Pancreas (tissue), 10 donors: Measurements from ENCODE around the gene BSND. TPM values are rescaled to one million over a fixed set of nuclear protein-coding genes. Genes with fewer than 3 reads are reported as not detected.

ENCODE experiments used
- ATAC-seq, 4 donors: fragments of 200-7000 bp; cut with Tn5 transposase; one replicate each; pipeline versions ENCODE4 v1.8.0 to v1.9.1; 2020; ENCODE audit warnings: mild to moderate bottlenecking in 4 of 4, moderate library complexity in 4 of 4
- DNase-seq, 6 donors: peaks; one replicate each; pipeline ENCODE4 v3.0.0-alpha.2; 2020
- FAIRE-seq: peaks from 2 replicates; lab custom pipeline; 2012; peaks lifted over from hg19 to GRCh38; lab: Jason Lieb, UNC
- H3K27ac ChIP-seq, 4 donors: fragments of 200-600 bp; sonication (generic); 1 replicate in 3 of 4; 2 replicates in 1 of 4; pipeline versions ENCODE4 v1.5.0 to v1.8.0; 2020
- H3K27me3 ChIP-seq, 4 donors: fragments of 200-600 bp; one replicate each; pipeline ENCODE4 v1.8.0; 2021
- H3K36me3 ChIP-seq, 3 donors: fragments of 200-600 bp; sonication (generic) in 1 of 3; one replicate each; pipeline versions ENCODE4 v1.5.0 to v1.8.0; 2020 to 2021
- H3K4me1 ChIP-seq, 3 donors: fragments of 200-600 bp; one replicate each; pipeline ENCODE4 v1.8.0; 2021
- H3K4me3 ChIP-seq, 4 donors: fragments of 200-600 bp; sonication (generic) in 2 of 4; one replicate each; pipeline versions ENCODE4 v1.5.0 to v1.8.0; 2020 to 2021
- H3K9me3 ChIP-seq, 4 donors: fragments of 200-600 bp; one replicate each; pipeline ENCODE4 v1.8.0; 2021
- WGBS, 2 donors: extraction: QIAGEN DNeasy Blood & Tissue Kit; methylation state at CpG; one replicate each; pipeline ENCODE4 v1.1.7; 2013; 5-methylcytosine and 5-hydroxymethylcytosine counted together
- intact Hi-C, 3 donors: fragments of 100-400 bp; cut with DNase I; formaldehyde crosslinking; loops; one replicate each; pipeline versions ENCODE4 v1.11.1 to v1.14.2; 2022
- polyA plus RNA-seq, 2 donors: library from polyadenylated mRNA; stranded (reverse); fragments of 200-250 nt; gene quantifications; one replicate each; pipeline ENCODE4 v1.2.3, GENCODE V29; 2013
- total RNA-seq, 6 donors: library from RNA; stranded (reverse); fragmentation: NEBNext Ultra II Directional in 4 of 6; extraction: Animal tissue kit (Norgen Biotek cat#: 25700) in 4 of 6; gene quantifications; one replicate each; pipeline versions ENCODE4 v1.2.1 to v1.2.4, GENCODE V29; 2021 to 2023
- TF ChIP-seq, protein P1 (sequence below), 4 donors: fragments of 200-600 bp; sonication (generic) in 3 of 4; IDR thresholded peaks; one replicate each; pipeline versions ENCODE4 v1.5.0 to v1.8.0; 2021; ENCODE audit warnings: antibody characterized with exemption in 4 of 4
- donor health status: healthy with polysubstance abuse.
- donor health status: DM: no; HTN: no; CAD: no; lungs with moderate emphysema.
- donor health status: DM: no; HTN: no; CAD: no.
- donor health status: control.
- donor health status: control.
- donor health status: Bipolar disorder and iron deficiency.
- donor health status: DM: yes; HTN: yes; CAD: no.
- donor health status: DM: no; HTN: no; CAD: no.
- donor health status: DM: no; HTN: no; CAD: no.
- donor health status: DM: yes; HTN: yes; CAD: no.

The BSND gene
- total and polyA plus RNA-seq, 8 donors: 0.02 to 0.04 TPM; not detected in 6

DNA sequence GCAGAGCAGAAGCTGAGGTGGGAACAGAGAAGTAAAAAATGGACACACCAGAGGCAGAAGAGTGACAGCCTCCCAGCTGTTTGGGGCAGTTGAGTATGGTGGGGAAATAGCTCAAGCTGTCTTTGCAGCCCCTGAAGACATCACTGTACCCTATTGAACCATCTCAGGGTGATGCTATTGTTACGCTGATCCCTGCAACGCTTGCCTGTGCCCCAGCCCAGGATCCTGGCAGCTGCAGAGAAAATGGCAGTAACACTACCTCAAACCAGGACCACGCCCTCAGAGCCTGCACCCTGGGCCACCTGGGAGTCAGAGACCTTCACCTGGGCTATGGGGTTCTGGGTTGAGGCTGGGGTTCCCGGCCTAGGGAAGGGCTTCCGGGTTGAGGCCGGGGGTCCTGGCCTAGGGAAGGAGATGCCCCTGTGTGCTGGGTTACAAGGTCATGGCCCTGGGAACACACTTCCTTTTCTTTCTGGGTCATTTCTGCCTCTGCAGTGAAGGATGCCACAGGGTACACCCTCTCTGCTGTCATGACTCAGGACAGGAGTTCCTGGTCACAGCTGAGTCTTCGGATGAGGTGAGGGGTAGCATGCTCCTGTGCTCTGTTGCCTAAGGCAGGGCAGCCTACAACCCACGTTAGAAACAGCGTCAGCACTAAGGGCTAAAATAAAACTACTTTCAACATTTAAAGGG is 11.6 kb downstream of the BSND start:
- H3K4me3 ChIP-seq: no peak overlapping the region
- TF ChIP-seq, protein P1, sequence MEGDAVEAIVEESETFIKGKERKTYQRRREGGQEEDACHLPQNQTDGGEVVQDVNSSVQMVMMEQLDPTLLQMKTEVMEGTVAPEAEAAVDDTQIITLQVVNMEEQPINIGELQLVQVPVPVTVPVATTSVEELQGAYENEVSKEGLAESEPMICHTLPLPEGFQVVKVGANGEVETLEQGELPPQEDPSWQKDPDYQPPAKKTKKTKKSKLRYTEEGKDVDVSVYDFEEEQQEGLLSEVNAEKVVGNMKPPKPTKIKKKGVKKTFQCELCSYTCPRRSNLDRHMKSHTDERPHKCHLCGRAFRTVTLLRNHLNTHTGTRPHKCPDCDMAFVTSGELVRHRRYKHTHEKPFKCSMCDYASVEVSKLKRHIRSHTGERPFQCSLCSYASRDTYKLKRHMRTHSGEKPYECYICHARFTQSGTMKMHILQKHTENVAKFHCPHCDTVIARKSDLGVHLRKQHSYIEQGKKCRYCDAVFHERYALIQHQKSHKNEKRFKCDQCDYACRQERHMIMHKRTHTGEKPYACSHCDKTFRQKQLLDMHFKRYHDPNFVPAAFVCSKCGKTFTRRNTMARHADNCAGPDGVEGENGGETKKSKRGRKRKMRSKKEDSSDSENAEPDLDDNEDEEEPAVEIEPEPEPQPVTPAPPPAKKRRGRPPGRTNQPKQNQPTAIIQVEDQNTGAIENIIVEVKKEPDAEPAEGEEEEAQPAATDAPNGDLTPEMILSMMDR (IDR thresholded peaks at IDR 0.05): no peak
- intact Hi-C loops: no loop called here
- WGBS, 2 donors: 84 to 92% methylated on average over 9 of the region's 9 CpGs
- no peaks in the 10 kb centered on the region for H3K27me3 ChIP-seq
- no peaks in the 10 kb centered on the region for H3K4me1 ChIP-seq
- no peak overlapping the region for H3K27ac ChIP-seq
- FAIRE-seq: no peak
- no peak for ATAC-seq
- H3K36me3 ChIP-seq: no peaks in the 10 kb centered on the region
- H3K9me3 ChIP-seq: no peaks in the 10 kb centered on the region
- peak in 1 of 6 donors; percentile 26 for DNase-seq

GRCh38 chr1:55010887-55011217 is 12.1 kb downstream of the BSND start:
- FAIRE-seq (no peak), DNase-seq (peak in 1 of 6 donors; percentile 15), ATAC-seq (no peak)
- Histone ChIP-seq H3K27me3 (no peaks in the 10 kb centered on the region), H3K4me3 (no peak overlapping the region), H3K4me1 (no peaks in the 10 kb centered on the region), H3K9me3 (no peaks in the 10 kb centered on the region), H3K27ac (no peak overlapping the region), H3K36me3 (no peaks in the 10 kb centered on the region)
- TF ChIP-seq, protein P1 (IDR thresholded peaks at IDR 0.05): no peak
- WGBS, 2 donors: 86 to 99% methylated on average over 7 of the region's 7 CpGs
- intact Hi-C loops: no loop called here

DNA sequence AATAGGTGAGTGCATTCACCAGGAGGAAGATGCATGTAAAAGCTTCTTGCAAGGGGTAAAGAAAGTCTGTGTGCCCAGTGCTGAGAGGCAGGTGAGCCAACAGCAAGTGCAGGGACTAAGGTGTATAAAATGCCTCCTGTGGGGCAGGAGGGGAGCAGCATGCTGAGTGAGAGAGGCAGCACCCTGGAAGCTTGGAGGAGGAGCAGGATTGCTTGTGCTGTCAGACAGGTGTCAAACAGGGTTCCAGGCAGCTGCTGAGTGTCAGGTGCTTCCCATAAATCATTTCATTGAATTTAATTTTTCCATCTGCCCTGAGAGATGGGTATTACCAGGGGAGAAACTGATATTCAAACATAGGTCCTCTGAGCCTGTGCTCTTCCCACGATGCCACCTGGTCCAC is 13.9 kb downstream of the BSND start:
- H3K36me3 ChIP-seq: no peaks in the 10 kb centered on the region
- WGBS, 2 donors: 33 to 61% methylated on average over 1 of the region's 1 CpG
- TF ChIP-seq, protein P1 (IDR thresholded peaks at IDR 0.05): no peak
- no peak overlapping the region for H3K27ac ChIP-seq
- no peak overlapping the region for H3K4me3 ChIP-seq
- no peaks in the 10 kb centered on the region for H3K9me3 ChIP-seq
- H3K4me1 ChIP-seq: no peaks in the 10 kb centered on the region
- FAIRE-seq: no peak
- DNase-seq: peak in 2 of 6 donors; percentile 14 to 19
- ATAC-seq: no peak
- intact Hi-C loops: no loop called here
- no peaks in the 10 kb centered on the region for H3K27me3 ChIP-seq

DNA sequence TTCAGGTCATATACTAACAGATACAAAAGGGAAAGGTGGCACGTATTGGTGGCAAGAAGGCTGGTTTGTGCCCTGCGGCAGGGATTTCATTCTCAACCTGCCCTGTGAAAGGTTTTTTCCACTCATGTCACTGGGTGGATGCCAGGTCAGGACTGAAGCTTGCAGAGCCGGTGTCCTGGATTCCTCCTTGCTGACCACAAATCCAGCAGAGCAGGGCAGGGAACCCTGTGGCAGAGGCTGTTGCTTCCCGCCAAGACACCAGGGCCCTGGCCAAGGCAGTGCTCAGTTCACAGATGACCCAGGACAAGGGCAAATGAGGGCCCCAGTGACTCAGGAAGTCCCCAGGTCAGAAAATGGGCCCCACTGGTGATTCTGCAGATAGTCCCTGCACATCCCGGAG is 16.4 kb downstream of the BSND start:
- FAIRE-seq (no peak), ATAC-seq (no peak), DNase-seq (peak in 1 of 6 donors; percentile 19)
- 77 to 81% methylated on average over 5 of the region's 5 CpGs for WGBS, 2 donors
- TF ChIP-seq, protein P1 (IDR thresholded peaks at IDR 0.05): no peak
- Histone ChIP-seq H3K27ac (no peak overlapping the region), H3K9me3 (no peaks in the 10 kb centered on the region), H3K4me3 (no peak overlapping the region), H3K27me3 (no peaks in the 10 kb centered on the region), H3K36me3 (no peaks in the 10 kb centered on the region), H3K4me1 (no peaks in the 10 kb centered on the region)
- intact Hi-C loops: no loop called here
